Urothelium cell line (cell line): ENCODE measurements around the gene PDZD7.
"Not testable (repeated sequence)": the region's sequence is repeated elsewhere in the genome, so short reads cannot be mapped to it uniquely, and the experiment has no call there.

Experiments used
- DNase-seq: peaks from one replicate; pipeline ENCODE4 v3.0.0; 2011; ENCODE audit warnings: low spot score, mixed read lengths
- FAIRE-seq: peaks from 2 replicates; lab custom pipeline; 2011; peaks lifted over from hg19 to GRCh38; lab: Jason Lieb, UNC

PDZD7 gene

DNA sequence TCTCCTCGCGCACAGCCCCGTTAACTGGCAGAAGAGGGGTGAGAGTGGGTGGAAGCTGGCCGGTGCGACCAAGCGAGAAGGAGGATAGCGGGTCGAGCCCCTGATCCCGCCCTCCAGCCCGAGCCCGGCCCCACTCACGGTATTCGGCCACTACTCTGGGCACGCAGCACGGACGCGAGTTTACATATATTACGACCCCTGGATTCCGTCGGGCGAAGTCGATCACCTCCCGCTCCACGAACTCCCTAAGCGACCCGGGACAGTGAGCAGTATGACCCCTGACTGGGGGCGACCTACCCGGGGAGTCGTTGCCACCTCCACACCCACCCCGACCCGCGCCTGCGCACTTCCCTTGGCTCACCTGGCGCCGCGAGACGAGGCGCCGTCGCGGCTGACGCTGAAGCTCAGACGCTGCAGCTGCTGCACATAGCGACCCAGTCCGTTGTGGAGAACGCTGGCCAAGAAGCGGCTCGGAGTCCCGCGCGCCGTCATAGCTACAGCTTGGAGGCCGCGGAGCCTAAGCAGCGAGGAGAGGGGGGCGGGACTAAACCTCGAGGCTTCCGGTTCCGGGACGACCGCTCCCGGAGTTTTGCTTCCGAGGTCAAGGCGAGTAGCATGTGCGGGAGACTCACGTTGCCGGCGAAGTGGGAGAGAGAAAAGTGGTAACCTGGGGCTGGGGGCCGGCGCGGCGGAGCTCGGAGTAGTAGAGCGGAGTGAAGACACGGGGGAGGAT lies 43.8 kb downstream of the PDZD7 start, which contains the start of the genes MRPL43 and TWNK:
TSS of gene MRPL43 (minus strand) at position 546 of the 733 bp plus-strand sequence. CDS start at position 492, 54 bp downstream.
TSS of gene TWNK (plus strand) at position 592 of the 733 bp plus-strand sequence. CDS start 668 bp downstream, outside the sequence.
- DNase-seq (peak; percentile 91), FAIRE-seq (peak; percentile 79)

DNA sequence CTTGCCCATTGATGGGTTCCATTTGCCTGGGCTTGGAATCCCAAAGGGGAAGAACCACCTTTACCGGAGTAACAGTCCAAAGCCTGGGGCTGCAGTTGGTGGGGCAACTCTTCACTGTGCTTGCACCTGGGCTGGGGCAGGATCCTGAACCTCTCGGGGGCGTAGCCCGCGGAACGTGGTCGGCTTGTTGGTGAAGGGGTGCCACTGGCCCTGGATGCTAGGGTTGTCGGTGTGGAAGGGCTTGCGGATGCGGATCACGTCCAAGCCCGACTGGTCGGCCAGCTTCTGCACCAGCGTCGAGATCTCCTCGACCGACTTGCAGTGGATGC lies 44.3 kb downstream of the PDZD7 start:
- DNase-seq: no peak
- no peak for FAIRE-seq

DNA sequence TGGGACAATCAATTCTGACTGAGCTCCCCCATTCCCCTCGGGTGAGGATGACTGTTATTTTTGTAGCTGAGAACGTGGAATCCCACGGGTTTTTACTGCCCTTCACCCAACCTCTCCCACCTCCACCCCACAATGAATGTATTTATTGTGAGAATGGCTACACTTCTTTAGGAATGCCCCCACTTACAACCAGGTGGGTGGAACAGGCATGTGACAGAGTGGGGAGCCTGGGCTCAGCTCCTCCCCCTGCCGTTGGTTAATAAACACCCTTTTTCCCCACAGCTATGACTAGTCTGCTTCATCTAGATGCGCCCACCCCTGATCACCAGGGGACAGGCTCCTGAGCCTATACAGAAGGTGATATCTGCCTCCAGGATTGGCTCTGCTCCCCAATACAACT lies 45.6 kb downstream of the PDZD7 start:
- no peak for FAIRE-seq
- DNase-seq: no peak

DNA sequence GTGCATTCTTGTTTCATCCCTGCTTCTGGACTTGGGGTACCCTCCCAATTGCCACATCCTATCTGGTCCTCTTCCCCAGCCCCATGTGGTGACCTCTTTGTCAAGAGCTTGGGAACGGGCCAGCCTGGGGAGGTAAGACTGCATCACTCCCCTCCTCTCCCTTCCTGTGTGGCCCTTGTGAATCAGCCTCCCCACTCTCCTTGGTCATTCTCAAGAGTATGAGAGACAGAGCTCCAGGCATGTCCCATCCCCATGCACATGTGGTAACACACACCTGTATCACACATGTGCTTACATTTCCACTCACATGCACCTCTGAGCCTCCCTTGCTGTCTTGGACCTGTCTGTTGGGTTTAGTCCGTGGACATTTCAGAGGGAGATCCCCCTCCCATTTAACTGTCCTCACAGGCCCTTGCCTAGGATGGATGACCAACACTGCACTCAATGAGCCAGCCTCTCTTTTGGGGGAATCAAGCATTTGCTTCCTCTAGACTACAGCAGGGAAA lies 46.2 kb downstream of the PDZD7 start:
- DNase-seq (no peak), FAIRE-seq (no peak)

DNA sequence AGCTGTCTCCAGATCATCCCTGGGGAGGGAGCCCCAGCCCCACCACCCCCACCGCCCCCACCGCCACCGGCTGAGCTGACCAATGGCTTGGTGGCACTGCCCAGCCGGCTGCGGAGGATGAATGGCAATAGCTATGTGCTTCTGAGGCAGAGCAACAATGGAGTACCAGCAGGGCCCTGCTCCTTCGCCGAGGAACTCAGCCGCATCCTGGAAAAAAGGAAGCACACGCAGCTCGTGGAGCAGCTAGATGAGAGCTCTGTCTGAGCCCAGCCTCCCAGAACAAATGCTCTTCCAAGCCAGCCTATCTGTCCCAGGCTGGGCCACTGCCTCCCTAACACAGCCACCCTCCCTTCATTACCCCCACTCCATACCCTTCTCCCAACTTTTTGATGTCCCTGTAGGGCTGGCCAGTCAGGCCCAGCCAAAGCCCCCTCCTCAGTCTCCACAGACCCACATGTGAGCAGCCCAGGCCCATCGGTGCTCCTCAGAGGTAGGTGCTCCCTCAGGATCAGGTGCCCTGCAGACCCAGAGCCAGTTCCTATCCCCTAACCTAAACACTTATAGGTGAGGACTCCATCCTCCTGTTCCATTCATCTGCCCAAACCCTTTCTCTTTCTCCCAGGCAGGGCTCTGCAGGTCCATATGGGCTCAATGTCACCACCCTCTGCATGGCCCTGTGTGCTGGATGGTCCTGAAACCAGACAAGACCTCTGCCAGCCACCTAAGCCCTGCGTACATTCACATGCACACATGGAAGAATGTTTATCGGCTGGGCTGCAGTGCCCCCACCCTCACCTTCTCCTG lies 46.9 kb downstream of the PDZD7 start:
- DNase-seq: no peak
- FAIRE-seq: no peak

DNA sequence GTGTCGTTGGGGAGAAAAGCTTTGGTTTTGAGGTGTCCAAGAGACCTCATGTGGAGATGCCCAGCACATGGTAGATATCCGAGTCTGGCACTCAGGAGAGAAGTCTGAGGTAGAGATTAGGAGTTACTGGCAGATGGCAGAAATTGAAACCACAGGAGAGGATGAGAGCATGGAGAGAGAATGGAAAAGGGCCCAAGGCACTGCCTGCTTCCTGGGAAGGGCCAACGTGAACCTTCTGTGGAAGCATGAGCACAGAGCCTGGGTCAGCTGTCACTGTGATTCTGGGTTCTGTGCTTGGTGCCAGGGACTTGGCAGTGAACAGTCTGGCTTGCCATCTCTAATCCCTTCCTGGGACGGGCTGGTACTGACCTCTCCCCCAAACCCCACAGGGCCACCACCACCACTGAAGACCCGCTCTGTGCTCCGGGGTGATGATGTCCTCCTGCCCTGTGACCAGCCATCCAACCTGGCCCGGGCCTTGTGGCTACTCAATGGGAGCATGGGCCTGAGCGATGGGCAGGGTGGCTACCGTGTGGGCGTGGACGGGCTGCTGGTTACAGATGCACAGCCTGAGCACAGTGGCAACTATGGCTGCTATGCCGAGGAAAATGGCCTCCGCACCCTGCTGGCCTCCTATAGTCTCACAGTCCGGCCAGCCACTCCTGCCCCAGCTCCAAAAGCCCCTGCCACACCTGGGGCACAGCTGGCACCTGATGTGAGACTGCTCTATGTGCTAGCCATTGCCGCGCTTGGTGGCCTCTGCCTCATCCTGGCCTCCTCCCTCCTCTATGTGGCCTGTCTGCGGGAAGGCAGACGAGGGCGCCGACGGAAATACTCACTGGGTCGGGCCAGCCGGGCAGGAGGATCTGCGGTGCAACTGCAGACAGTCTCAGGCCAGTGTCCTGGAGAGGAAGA lies 47.8 kb downstream of the PDZD7 start:
- FAIRE-seq (no peak), DNase-seq (no peak)

DNA sequence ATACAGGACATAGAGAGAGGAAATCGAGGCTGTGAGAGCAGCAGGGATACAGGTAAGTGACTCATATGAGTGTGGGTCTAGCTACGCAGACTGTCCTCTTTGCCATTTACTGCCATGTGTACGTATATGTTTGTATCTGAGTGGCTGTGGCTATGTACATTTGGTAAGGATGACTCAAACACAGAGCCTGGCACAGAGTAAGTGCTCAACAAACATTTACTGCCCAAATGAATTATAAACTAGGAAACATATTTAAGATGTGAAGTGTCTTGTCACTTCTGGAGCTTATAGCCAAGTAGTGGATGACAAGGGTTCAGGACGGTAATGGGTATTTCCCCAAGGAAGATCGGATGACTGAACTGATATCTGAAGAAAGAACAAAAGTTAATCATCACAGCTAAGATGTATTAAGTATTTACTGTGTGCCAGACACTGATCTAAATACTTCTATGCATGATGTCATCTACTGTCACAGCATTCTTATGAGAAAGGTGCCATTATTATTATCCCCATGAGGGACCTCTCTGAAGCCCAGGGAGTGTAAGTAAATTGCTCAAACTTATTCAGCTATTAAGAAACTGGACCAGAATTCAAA lies 49.7 kb downstream of the PDZD7 start:
- DNase-seq: no peak
- no peak for FAIRE-seq

DNA sequence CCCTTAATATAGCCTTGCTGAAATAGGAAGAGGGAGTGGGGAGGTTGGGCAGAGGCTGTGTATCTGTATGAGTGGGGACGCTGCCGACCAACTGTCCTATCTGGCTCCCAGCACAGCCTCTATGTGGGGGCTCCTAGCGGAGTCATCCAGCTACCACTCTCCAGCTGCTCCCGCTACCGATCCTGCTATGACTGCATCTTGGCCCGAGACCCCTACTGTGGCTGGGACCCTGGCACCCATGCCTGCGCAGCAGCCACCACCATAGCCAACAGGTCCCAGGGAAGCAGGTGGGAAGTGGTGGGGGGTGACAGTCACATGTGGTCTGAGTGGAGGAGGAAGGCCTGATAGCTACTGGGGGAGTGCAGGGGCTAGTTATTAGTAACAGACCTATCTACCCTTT lies 50.2 kb downstream of the PDZD7 start:
- no peak for FAIRE-seq
- DNase-seq: no peak

DNA sequence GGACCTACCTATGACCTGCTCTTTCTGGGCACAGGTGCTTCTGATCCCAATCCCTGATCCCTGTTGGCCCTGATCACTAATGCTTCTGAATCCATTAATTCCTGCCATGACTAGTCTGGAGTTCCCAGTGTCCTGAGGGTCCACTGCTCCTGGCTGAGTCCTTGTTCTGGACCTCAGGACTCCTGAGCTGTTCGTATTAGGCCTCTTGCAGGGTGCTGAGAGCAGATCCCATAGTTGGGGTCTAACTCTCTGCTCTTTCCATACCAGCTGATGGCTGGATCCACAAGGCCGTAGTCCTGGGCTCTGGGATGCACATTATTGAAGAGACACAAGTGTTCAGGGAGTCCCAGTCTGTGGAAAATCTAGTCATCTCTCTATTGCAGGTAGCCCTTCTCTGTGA lies 50.6 kb downstream of the PDZD7 start:
- FAIRE-seq (no peak), DNase-seq (no peak)

DNA sequence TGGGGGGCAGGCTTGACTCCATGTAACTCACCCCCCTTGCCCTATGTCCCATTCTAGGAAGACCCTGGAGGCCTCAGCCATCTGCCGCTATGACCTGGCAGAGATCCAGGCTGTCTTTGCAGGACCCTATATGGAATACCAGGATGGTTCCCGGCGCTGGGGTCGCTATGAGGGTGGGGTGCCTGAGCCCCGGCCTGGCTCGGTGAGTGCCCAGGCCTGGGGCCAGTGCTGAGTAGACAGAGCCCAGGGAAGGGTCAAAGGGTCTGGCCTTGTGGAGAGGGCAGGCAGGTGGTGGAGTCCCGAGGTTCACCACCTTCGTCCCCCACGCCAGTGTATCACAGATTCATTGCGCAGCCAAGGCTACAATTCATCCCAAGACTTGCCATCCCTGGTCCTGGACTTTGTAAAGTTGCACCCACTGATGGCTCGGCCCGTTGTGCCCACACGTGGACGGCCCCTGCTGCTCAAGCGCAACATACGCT lies 51.1 kb downstream of the PDZD7 start:
- FAIRE-seq (no peak), DNase-seq (no peak)

DNA sequence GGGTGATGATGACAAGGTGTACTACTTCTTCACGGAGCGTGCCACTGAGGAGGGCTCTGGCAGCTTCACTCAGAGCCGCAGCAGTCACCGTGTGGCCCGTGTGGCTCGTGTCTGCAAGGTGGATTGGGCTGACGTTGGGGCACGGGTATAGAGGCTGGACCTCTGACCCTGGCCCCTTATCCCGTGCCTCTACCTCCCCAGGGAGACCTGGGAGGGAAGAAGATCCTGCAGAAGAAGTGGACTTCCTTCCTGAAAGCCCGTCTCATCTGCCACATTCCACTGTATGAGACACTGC lies 52.1 kb downstream of the PDZD7 start:
- no peak for FAIRE-seq
- DNase-seq: no peak

DNA sequence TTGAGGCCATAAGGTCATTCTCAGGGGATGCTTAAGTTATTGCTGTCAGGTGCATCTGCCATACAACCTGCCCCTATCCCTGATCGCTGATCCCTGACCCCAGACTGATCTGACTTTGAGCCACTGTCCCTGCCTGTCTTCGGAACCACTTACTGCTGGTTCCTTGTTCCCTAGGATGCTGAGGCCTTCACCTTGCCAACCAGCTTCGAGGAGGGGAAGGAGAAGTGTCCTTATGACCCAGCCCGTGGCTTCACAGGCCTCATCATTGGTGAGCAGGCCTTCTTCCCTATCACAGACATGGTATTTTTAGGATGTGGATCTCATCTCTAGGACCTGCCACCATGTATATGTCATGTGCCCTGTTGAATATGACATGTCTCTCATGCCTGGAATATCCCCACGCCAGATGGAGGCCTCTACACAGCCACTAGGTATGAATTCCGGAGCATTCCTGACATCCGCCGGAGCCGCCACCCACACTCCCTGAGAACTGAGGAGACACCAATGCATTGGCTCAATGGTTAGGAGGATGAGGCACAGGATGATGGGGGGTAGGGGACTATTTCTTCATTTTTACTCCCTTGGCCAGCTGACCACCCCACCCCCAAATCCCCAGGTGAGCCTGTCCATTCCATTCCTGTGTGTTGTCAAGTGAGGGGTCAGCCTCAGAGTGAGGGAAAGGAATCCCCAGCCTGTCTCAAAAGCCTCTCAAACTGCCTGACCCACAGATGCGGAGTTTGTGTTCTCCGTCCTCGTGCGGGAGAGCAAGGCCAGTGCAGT lies 52.6 kb downstream of the PDZD7 start:
- DNase-seq (no peak), FAIRE-seq (peak; percentile 32)

DNA sequence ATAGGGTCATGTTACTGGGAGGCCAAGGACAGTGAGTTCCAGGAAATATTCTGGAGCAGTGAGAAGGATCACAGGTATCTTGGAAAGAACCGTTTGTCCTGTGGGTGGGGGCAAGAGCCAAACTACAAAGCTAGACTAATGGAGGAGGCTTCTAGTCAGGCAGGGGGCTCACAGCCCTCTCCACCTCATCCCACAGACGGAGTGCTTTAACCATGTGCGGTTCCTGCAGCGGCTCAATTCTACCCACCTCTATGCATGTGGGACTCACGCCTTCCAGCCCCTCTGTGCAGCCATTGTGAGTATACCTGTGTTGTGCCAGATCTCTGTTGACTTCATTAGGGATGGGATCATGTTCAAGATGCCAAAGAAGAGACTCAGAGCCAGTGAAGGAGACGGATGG lies 53.5 kb downstream of the PDZD7 start:
- FAIRE-seq: no peak
- no peak for DNase-seq

DNA sequence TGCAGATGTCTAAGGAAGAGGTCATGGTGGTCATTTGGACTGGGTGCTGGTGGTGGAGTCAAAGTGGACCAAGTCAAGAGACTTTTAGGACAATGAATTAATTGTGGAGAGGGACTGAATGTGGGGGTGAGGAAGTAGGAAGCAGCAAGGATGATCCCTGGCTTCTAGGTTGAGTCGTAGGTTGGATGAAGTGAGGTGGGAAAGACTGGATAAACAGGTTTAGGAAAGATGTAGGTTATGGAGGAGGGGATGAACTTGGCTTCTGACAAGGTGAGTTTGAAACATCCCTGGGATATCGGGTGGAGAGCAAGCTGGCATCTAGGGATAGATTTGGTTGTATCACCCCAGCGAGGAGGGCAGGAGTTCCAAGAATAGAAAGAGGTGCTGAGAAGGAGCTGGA lies 54.0 kb downstream of the PDZD7 start:
- DNase-seq (no peak), FAIRE-seq (no peak)

DNA sequence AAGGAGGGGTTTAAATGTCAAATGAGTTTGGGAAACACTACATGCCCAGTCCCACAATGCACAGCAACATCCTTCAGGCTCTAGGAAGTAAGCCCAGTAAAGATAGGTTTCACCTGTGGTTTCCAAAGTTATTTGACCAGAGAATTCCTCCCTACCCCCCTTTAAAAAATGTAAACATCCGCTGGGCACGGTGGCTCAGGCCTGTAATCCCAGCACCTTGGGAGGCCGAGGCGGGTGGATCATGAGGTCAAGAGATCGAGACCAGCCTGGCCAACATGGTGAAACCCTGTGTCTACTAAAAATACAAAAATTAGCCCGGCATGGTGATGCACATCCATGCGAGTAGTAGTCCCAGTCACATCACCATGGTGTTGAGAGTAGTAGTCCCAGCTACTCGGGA lies 55.5 kb downstream of the PDZD7 start:
- not testable (repeated sequence) for FAIRE-seq, DNase-seq

DNA sequence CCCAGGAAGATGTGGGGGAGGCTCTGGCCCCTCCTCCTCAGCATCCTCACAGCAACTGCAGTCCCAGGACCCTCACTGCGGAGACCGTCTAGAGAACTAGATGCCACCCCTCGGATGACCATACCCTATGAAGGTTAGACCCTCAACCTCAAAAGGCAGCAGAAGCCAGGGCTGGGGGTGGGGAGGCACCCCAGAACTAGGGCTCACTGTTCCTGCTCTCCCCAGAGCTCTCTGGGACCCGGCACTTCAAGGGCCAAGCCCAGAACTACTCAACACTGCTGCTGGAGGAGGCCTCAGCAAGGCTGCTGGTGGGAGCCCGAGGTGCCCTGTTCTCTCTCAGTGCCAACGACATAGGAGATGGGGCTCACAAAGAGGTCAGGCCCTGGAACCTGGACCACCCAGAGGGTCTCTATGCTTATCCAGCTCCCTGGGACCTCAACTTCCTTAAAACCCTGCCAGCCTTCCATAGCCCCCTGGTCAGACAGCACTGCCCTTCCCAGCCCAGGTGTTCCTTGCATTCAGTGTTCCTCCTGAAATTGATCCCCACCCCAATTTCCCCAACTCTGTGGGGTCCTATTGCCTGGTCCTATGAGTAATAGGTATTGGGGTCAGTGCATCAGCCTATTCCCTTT lies 57.9 kb downstream of the PDZD7 start:
- FAIRE-seq: no peak
- no peak for DNase-seq

DNA sequence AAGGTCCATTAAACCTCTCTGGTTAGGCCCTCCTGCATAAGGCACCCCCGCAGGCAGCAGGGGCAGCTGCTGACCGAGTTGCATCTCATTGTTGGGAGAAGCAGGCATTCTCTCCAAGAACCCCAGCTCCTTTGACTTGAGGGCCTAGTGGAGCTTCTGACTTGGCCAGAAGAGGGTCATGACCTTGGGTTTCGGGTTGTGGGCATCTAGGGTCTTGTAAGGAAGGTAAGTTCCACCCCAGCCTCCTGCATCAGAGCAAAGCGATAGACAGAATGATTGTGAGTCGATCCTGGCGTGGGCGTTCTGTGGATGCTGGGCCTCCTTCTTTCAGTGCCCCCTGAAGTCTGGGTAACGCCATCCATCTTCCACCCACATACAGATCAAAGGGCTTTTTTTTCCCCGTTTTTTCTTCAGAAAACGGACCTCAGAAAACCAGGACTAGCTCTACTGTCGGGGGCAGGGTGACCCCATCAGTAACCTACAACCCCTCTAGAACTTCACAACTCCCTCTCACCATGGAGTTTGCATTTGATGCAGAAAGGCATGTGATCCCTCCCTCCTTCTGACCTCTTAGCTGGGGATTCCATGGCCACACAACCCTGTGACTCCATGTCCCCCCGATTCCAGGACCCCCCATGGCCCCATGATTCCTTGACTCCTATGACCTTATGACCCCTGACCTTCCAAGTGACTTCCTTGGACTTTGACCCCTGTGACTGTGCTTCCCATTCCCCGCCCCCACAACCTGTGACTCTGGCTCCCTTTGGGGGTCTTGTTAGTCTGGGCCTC lies 58.6 kb downstream of the PDZD7 start:
- FAIRE-seq (no peak), DNase-seq (no peak)

DNA sequence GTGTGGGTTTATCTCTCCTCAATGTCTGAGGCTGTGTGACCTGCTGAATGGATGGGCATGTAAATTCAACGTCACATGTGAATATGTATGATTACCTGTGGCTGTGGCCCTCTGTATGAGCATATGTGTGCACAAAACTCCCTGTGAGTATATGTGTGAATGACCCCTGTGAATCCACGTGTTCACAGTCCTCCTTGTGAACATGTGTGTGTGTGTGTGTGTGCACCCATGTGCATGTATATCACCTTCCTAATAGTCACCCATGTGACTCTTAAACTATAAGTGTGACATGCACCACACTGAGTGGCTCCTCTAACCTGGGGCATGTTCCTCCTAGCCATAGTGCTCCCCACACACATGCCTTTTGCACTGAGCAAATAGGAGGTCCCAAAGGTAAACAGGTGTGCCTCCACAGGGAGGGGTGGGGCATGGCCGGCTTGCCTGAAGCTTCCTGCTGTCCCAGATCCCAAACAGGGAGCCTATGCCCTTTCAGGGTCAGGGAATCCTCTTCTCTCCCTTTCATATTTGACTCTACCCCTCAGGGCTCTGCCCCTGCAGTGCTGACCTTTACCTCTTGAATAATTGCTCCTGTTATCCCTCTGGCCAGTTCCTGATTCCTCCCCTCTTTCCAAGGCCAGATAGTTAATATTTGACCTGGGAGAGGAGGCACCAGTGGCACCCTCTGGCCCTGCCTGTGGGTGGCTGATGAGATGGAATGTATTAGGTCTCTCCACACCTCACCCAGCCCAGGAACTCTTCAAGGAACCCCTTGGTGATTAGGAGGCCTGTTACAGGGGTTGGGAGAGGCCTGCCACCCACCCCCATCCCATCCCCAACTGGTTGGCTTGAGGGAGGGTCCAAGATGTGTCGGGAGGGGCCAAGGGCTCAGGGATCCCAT lies 59.8 kb downstream of the PDZD7 start:
- DNase-seq (no peak), FAIRE-seq (peak; percentile 83)
